GM21526 (cell line): ENCODE measurements around the gene C1QTNF6.
A peak's percentile ranks its signal among the peaks of the same experiment; 100 is the strongest.
"Not testable (repeated sequence)": the region's sequence is repeated elsewhere in the genome, so short reads cannot be mapped to it uniquely, and the experiment has no call there.

ENCODE experiments used
- ATAC-seq: cut with Tn5 transposase; IDR thresholded peaks from one replicate; pipeline ENCODE4 v1.9.1; 2021; ENCODE audit warnings: moderate library complexity; ENCODE audit not compliant: unreplicated experiment, low FRiP score

C1QTNF6 gene

GRCh38 chr22:37208401-37209139 lies 20.5 kb upstream of the C1QTNF6 start:
- no peak for ATAC-seq

- ATAC-seq, result no peak
Observed at GRCh38 chr22:37207981-37208380, 19.9 kb upstream of the C1QTNF6 start.

GRCh38 chr22:37206841-37207821 lies 19.1 kb upstream of the C1QTNF6 start:
- ATAC-seq, result no peak

GRCh38 chr22:37206118-37206840 lies 18.2 kb upstream of the C1QTNF6 start:
- ATAC-seq, result no peak

GRCh38 chr22:37205046-37205445 lies 17.0 kb upstream of the C1QTNF6 start:
- ATAC-seq, result no peak

GRCh38 chr22:37204045-37204655 lies 16.1 kb upstream of the C1QTNF6 start:
- no peak for ATAC-seq

GRCh38 chr22:37203354-37204044 lies 15.5 kb upstream of the C1QTNF6 start:
- no peak for ATAC-seq

GRCh38 chr22:37202716-37203115 lies 14.7 kb upstream of the C1QTNF6 start:
- ATAC-seq, result no peak

GRCh38 chr22:37202001-37202555 lies 14.0 kb upstream of the C1QTNF6 start:
- ATAC-seq, result no peak

- not testable (repeated sequence) for ATAC-seq
Observed at GRCh38 chr22:37201443-37201820, 13.4 kb upstream of the C1QTNF6 start.

GRCh38 chr22:37199760-37200108 lies 11.7 kb upstream of the C1QTNF6 start:
- no peak for ATAC-seq

GRCh38 chr22:37199103-37199759 lies 11.2 kb upstream of the C1QTNF6 start:
- ATAC-seq, result peak; percentile 76

GRCh38 chr22:37198258-37199102 lies 10.4 kb upstream of the C1QTNF6 start:
- peak; percentile 25 for ATAC-seq

GRCh38 chr22:37197451-37198257 lies 9.6 kb upstream of the C1QTNF6 start:
- no peak for ATAC-seq

GRCh38 chr22:37196539-37197450 lies 8.7 kb upstream of the C1QTNF6 start:
- ATAC-seq, result no peak

GRCh38 chr22:37195921-37196320 lies 7.9 kb upstream of the C1QTNF6 start:
- ATAC-seq, result no peak
